ENCODE measurements around the gene MAX. TPM values are rescaled to one million over a fixed set of nuclear protein-coding genes. Genes with fewer than 3 reads are reported as not detected.
"Not testable (repeated sequence)": the region's sequence is repeated elsewhere in the genome, so short reads cannot be mapped to it uniquely, and the experiment has no call there.

The MAX gene
- total and polyA plus RNA-seq, 2 donors: 37.3 to 58.4 TPM

DNA sequence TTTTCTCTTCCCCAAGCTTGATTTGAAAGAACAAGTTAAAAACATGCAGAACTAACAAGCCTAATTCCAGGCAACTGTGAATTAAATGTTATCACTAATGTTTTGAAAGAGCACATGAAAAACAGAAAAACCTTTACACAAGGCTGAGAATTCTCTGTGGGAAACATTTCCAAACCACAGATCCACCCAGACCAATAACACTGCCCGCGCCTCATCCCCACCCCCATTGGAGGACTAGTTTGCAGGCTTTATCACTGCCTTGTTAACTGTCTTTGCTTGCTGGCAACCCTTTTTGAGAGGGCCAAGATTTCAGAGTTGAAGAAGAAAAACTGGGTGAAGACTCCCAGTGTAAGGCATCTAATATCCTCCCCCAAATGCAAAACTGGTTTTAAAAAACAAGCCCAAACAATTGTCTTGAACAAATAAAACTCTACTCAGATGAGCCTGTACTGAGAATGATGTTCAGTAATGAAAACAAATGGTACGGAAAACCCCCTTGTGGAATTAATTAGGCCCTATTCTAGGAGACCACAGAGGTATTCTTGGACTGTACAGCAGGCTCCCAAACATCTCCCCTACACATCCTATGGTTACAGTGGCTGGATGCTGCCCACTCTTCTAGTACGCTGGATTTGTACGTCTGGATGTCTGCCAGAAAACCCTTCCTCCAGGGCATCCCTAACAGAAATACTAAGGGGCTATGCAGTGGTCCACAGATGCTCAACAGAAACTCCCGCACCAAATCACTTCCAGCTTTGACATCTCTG, 5.8 kb downstream of the MAX start:
- Histone ChIP-seq H3K4me1 (ENCODE audit: insufficient read depth) (peaks cover 1% of the 10 kb centered on the region), H3K27ac (ENCODE audit: low read depth) (peak overlapping the region; percentile 48), H3K4me3 (ENCODE audit: low read depth, low read length) (no peak overlapping the region), H3K36me3 (ENCODE audit: insufficient read depth) (peaks cover 2% of the 10 kb centered on the region)
- DNase-seq (ENCODE audit: extremely low spot score): no peak
- WGBS: 27% methylated on average over 6 of the region's 6 CpGs

DNA sequence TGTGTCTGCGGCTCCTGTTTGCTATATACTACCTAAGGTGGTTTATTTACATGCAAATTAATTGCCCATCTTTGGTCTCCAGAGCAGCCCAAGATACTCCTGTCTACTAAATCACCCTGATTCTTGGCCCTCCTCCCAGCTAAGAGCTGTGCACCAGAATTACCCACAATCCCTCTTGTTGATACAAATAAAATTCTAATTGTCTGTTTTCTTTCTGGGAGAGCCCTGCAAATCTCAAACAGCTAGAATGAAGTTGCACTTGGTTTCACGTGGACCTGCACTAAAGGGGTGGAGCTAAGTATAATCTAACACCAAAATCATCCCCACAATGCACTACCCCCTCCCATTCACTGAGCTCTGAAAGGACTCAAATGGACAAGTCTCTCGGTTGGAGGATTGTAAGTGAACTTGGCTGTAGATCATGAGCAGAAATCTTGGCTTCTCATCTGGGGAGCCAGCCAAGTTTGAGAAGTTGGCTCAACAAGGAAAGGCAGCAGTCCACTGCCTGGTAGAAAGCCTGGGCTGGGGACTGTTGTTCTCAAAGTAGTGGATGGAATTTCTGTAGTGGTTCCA, 6.6 kb downstream of the MAX start:
- 20% methylated on average over 3 of the region's 3 CpGs for WGBS
- no peaks in the 10 kb centered on the region for H3K4me1 ChIP-seq (ENCODE audit: insufficient read depth)

DNA sequence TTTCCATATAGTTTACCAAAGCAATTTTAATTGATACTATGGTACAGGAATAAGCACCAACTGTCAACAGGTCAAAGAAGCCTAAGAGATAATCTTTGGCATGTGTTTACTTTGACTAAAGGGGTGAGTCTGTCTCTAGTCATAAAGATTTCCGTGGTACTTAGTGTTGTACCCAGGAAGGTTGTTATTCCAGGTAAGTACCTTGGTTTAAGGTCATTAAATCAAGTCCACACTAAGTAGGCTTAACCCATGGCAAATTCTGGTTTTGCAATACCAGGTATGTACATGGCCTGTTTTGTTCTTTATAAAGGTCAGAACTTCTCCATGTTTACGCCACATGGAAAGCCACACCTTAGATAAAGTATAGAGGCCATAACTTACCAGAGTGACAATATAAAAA, 10.0 kb downstream of the MAX start:
- Histone ChIP-seq H3K36me3 (ENCODE audit: insufficient read depth) (peaks cover 2% of the 10 kb centered on the region), H3K4me1 (ENCODE audit: insufficient read depth) (no peaks in the 10 kb centered on the region), H3K27ac (ENCODE audit: low read depth) (no peak overlapping the region), H3K4me3 (ENCODE audit: low read depth, low read length) (no peak overlapping the region)
- DNase-seq (ENCODE audit: extremely low spot score): no peak
- WGBS: 79% methylated on average over 2 of the region's 2 CpGs

More for the DNA sequence above, 6.6 kb downstream of the MAX start:
- H3K36me3 ChIP-seq (ENCODE audit: insufficient read depth): peaks cover 2% of the 10 kb centered on the region
- peak; percentile 59 for DNase-seq (ENCODE audit: extremely low spot score)
- no peak overlapping the region for H3K27ac ChIP-seq (ENCODE audit: low read depth)
- no peak overlapping the region for H3K4me3 ChIP-seq (ENCODE audit: low read depth, low read length)

DNA sequence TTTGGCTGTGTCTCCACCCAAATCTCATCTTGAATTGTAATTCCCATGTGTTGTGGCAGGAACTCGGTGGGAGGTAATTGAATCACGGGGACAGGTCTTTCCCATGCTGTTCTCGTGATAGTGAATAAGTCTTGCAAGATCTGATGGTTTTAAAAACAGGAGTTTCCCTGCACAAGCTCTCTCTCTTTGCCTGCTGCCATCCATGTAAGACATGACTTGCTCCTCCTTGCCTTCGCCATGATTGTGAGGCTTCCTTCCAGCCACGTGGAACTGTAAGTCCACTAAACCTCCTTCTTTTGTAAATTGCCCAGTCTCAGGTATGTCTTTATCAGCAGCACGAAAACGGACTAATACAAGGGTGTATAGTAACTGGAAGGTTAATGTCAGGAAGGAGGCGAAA, 14.5 kb downstream of the MAX start:
- WGBS: 90% methylated on average over 8 of the region's 8 CpGs
- H3K4me1 ChIP-seq (ENCODE audit: insufficient read depth); H3K36me3 ChIP-seq (ENCODE audit: insufficient read depth); DNase-seq (ENCODE audit: extremely low spot score); H3K27ac ChIP-seq (ENCODE audit: low read depth); H3K4me3 ChIP-seq (ENCODE audit: low read depth, low read length): not testable (repeated sequence)

DNA sequence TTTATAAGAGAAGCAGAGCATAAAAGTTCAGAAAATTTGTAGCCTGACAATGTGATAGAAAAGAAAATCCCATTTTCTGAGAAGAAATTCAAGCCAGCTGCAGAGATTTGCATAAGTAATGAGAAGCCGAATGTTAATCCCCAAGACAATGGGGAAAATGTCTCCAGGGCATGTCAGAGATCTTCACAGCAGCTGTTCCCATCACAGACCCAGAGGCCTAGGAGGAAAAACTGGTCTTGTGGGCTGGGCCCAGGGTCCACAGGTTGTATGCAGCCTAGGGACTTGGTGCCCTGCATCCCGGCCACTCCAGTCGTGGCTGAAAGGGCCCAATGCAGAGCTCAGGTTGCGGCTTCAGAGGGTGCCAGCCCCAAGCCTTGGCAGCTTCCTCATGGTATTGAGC, 15.6 kb downstream of the MAX start:
- H3K4me1 ChIP-seq (ENCODE audit: insufficient read depth); H3K36me3 ChIP-seq (ENCODE audit: insufficient read depth); H3K27ac ChIP-seq (ENCODE audit: low read depth); DNase-seq (ENCODE audit: extremely low spot score); H3K4me3 ChIP-seq (ENCODE audit: low read depth, low read length): not testable (repeated sequence)
- WGBS: 95% methylated on average over 4 of the region's 4 CpGs

DNA sequence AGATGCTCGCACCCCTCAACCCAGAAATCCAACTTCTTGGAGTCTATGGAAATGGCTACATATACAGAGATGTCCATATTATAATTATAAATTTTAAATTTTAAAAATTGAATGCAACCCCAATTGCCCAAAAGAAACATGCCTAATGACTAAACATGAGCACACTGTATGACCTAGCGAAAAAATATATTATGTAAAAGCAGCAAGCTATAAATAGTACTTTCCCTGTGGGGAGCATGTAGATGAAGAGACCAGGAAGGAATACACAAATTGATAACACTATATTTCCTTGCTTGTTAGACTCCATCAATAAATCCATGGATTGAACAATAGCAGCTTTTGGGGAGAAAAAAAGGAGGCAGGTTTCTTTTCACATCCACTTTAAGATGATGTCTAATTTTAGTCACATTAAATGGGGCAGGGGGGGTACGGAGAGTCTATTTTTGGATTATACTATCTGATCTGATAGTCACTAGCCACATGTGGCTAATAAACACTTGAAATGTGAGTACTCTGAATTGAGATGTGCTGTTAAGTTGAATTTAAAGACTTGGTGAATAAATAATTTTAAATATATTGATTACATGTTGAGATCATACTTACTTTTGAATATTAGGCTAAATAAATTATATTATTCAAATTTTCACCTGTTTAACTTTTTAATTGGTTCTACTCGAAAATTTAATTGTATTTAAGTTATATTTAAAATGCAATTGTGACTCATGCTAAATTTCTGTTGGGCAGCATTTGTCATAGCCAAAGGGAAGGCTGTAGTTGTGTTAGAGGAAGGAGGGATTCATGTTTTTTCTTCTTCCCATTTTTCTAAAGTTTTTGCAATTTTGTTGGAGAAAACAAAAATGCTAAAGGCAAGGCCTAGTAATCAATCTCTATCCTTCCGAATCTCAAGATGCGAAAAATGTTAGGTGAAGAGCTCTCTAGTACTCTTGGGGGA, 17.5 kb downstream of the MAX start:
- 72% methylated on average over 6 of the region's 6 CpGs for WGBS
- peaks cover 4% of the 10 kb centered on the region for H3K4me1 ChIP-seq (ENCODE audit: insufficient read depth)
- no peak overlapping the region for H3K27ac ChIP-seq (ENCODE audit: low read depth)
- H3K36me3 ChIP-seq (ENCODE audit: insufficient read depth): no peaks in the 10 kb centered on the region
- H3K4me3 ChIP-seq (ENCODE audit: low read depth, low read length): no peak overlapping the region
- DNase-seq (ENCODE audit: extremely low spot score): no peak

DNA sequence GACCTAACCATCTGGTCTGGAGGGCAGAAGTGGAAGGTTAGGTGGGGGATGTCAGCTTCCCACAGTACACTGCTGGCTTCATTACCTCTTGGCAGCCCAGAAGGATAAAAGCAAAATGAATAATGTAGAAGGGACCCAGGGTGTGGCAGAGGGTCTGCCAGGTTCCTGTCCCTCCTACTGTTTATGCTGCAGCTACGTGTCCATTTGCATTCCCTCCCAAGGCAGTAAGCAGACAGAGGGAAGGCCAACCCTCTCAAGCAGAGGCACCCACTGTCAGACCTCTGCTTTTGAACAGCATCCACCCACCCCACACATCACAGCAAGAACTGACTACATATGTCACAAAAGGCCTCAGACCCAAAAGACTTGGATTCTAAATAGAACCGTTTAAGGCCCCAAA, 19.4 kb downstream of the MAX start:
- no peak for DNase-seq (ENCODE audit: extremely low spot score)
- no peaks in the 10 kb centered on the region for H3K36me3 ChIP-seq (ENCODE audit: insufficient read depth)
- H3K4me1 ChIP-seq (ENCODE audit: insufficient read depth): peaks cover 4% of the 10 kb centered on the region
- no peak overlapping the region for H3K27ac ChIP-seq (ENCODE audit: low read depth)
- H3K4me3 ChIP-seq (ENCODE audit: low read depth, low read length): no peak overlapping the region
- WGBS: 71% methylated on average over 2 of the region's 2 CpGs

DNA sequence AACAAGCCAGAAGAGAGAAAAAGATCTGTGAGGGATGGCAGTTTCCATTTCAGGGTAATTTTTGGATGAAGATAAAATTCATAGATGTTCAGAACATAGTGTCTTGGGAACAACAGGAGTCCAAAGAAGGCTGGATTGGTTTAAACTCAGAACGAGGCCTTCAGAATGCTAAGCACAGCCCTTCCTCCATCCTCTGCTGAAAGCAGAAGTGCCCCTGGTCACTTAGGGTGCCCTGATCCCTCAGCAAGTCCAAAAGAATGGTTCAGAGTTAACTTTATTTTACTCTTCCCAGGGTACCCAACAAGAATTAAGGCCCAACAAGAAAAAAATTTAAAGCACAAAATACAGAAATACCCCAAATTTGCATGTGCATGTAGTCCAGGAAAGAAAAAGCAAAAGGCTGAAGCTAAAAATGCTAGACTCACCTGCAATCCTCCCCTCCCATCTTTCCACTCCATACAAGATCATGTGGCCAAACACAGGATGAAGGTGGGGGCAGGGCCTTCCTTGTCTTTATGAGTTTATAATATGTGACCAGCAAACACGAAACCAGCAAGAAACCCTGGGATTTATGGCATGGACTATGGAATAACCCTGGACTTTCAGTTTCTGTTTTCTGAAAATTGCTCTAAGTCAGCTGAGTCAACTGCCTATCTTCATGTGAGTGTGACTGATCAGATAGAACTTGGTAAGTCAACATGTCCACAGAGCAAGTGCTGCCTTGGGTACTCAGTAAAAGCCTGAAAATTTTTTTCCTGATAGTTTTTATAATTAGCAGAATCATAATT, 21.2 kb downstream of the MAX start:
- peaks cover 4% of the 10 kb centered on the region for H3K4me1 ChIP-seq (ENCODE audit: insufficient read depth)
- H3K36me3 ChIP-seq (ENCODE audit: insufficient read depth): peaks cover 2% of the 10 kb centered on the region
- DNase-seq (ENCODE audit: extremely low spot score): no peak
- WGBS: 42% methylated on average over 2 of the region's 2 CpGs
- no peak overlapping the region for H3K27ac ChIP-seq (ENCODE audit: low read depth)
- H3K4me3 ChIP-seq (ENCODE audit: low read depth, low read length): no peak overlapping the region

DNA sequence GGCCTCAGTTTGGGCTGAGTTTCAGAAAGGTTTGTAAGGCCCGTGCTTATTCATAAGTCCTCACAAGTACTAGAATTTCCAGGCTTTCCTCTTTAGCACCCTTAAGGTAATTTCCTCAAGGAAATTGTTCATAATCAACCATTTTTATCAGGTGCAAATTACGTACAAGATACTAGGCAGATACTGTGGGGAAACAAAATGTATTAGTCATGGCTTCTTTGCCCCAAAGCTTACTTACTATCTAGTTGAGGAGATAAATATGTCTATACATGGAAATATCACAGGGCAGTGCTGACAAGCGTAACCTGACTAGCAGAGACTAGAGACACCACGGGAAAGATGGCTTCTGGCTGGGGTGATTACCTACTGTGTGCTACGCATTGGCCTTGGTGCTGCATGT, 22.5 kb downstream of the MAX start:
- H3K4me3 ChIP-seq (ENCODE audit: low read depth, low read length): no peak overlapping the region
- no peak for DNase-seq (ENCODE audit: extremely low spot score)
- peaks cover 2% of the 10 kb centered on the region for H3K36me3 ChIP-seq (ENCODE audit: insufficient read depth)
- H3K4me1 ChIP-seq (ENCODE audit: insufficient read depth): peaks cover 4% of the 10 kb centered on the region
- no peak overlapping the region for H3K27ac ChIP-seq (ENCODE audit: low read depth)
- WGBS: 75% methylated on average over 5 of the region's 5 CpGs

DNA sequence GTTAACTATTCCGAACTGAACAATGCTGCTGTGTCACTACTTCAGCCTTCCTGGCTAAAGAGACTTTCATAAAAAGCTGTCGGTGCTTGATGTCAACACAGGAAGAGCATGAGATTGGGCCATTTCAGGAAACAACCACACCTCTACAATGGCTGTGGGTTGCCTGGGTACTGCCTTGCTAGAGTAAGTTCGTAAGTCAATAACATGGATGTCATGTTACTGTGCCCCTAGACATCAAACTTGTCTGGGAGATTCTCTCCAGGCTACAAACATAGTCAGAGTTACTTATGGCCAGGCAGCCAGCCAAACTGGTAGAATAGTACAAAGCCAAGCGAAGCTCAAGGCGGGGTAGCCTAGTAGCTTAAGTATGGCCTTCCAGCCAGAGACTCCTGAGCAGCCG, 23.1 kb downstream of the MAX start:
- no peak for DNase-seq (ENCODE audit: extremely low spot score)
- WGBS: 56% methylated on average over 6 of the region's 6 CpGs
- no peak overlapping the region for H3K27ac ChIP-seq (ENCODE audit: low read depth)
- H3K4me3 ChIP-seq (ENCODE audit: low read depth, low read length): no peak overlapping the region
- peaks cover 4% of the 10 kb centered on the region for H3K4me1 ChIP-seq (ENCODE audit: insufficient read depth)
- peaks cover 2% of the 10 kb centered on the region for H3K36me3 ChIP-seq (ENCODE audit: insufficient read depth)

DNA sequence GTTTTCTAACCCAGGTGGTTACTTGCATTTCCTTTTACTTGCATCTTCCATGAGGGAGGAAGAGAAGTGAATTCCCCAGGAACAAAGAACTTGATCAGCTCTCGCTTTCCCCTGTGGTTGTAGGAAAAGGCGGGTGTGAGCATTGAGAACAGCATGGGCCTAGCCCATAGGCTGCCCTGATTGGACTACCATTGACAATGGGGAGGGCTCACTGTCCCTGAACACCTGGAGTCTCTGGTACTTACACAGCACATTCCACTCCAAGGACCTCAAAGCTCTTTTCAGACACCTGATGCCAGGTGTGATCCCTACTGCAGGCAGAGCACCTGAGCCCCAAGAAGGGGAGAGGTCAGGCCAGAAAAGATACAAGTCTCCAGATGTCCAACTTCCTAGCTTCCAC, 25.0 kb downstream of the MAX start:
- Histone ChIP-seq H3K4me1 (ENCODE audit: insufficient read depth) (peaks cover 4% of the 10 kb centered on the region), H3K27ac (ENCODE audit: low read depth) (no peak overlapping the region), H3K4me3 (ENCODE audit: low read depth, low read length) (no peak overlapping the region), H3K36me3 (ENCODE audit: insufficient read depth) (peaks cover 2% of the 10 kb centered on the region)
- no peak for DNase-seq (ENCODE audit: extremely low spot score)
- WGBS: 97% methylated on average over 2 of the region's 2 CpGs

DNA sequence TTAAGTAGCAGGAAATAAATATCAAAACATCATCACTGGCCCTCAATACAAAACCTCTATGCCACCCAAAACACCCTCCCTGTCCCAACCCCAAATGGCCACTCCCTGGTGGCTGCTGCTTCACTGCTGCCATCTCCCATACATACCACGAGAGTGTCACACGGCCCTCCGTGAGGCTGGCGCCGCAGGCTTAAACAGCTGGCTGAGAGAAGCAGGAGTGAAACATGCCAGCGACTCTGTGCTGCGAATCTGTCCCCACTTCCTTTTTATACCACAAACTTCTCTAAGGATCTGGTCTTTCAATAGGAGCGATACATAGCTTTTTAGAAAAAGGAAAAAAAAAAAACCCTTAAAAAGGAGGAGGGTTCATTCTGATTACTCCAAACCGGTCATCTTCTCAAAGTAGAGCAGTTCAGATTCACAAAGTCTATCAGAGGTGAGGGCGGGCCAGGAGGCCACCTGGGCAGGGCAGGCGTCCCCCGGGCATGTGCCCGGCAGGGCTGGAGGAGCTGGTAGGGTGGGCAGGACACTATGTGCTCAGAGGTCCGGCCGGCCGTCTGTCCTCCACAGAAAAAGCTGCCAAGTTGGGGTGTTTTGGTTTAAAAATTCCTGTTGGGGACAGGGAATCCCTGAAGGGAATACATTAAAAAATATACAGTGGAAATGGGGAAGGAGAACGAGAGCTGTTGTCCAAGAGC, 26.5 kb downstream of the MAX start:
- no peak overlapping the region for H3K27ac ChIP-seq (ENCODE audit: low read depth)

More for the DNA sequence above, 26.5 kb downstream of the MAX start:
- 90% methylated on average over 17 of the region's 17 CpGs for WGBS
- Histone ChIP-seq H3K4me1 (ENCODE audit: insufficient read depth) (no peaks in the 10 kb centered on the region), H3K36me3 (ENCODE audit: insufficient read depth) (peaks cover 2% of the 10 kb centered on the region), H3K4me3 (ENCODE audit: low read depth, low read length) (no peak overlapping the region)
- no peak for DNase-seq (ENCODE audit: extremely low spot score)

All from urinary bladder (tissue), 4 donors.